Stimulated activated CD8-positive, alpha-beta memory T cell treated with anti-CD3 and anti-CD28 coated beads, Interleukin-15, amount 100 ng/mL, for 4 hours (primary cell): Measurements from ENCODE around the gene LRRC27.

ENCODE experiments used
- DNase-seq, 2 donors: peaks; one replicate each; pipeline ENCODE4 v3.0.0-alpha.2; 2020; ENCODE audit warnings: low read depth in 2 of 2

The LRRC27 gene

GRCh38 chr10:132414402-132415016 lies 82.5 kb downstream of the LRRC27 start:
- no peak for DNase-seq

GRCh38 chr10:132415255-132415654 lies 83.3 kb downstream of the LRRC27 start:
- DNase-seq: no peak

- DNase-seq: no peak
Measured at GRCh38 chr10:132415956-132416355, 84.0 kb downstream of the LRRC27 start.

- DNase-seq: no peak
Measured at GRCh38 chr10:132416566-132417256, 84.7 kb downstream of the LRRC27 start.

GRCh38 chr10:132417257-132417910 lies 85.4 kb downstream of the LRRC27 start:
- no peak for DNase-seq

- DNase-seq: no peak
Measured at GRCh38 chr10:132417957-132418441, 86.0 kb downstream of the LRRC27 start.

- no peak for DNase-seq
Measured at GRCh38 chr10:132418527-132419416, 86.8 kb downstream of the LRRC27 start.

GRCh38 chr10:132419538-132420468 lies 87.8 kb downstream of the LRRC27 start:
- no peak for DNase-seq

- DNase-seq: no peak
Measured at GRCh38 chr10:132420469-132420980, 88.5 kb downstream of the LRRC27 start.

- no peak for DNase-seq
Measured at GRCh38 chr10:132420981-132421846, 89.2 kb downstream of the LRRC27 start.

GRCh38 chr10:132421847-132422751 lies 90.1 kb downstream of the LRRC27 start:
- no peak for DNase-seq

- no peak for DNase-seq
Measured at GRCh38 chr10:132422903-132423825, 91.2 kb downstream of the LRRC27 start.

GRCh38 chr10:132423966-132424861 lies 92.2 kb downstream of the LRRC27 start:
- DNase-seq: no peak

- DNase-seq: no peak
Measured at GRCh38 chr10:132425029-132425756, 93.2 kb downstream of the LRRC27 start.

- no peak for DNase-seq
Measured at GRCh38 chr10:132425757-132426155, 93.8 kb downstream of the LRRC27 start.
